ENCODE results near the gene NT5DC1.

GRCh38 chr6:116118608-116119007, 18.0 kb downstream of the NT5DC1 start:
- no peak for TF ChIP-seq EP300 (IDR thresholded peaks at IDR 0.05)
- no peak for TF ChIP-seq CTCF (IDR thresholded peaks at IDR 0.05)
- no peak for TF ChIP-seq POLR2A (IDR thresholded peaks at IDR 0.05)
